ENCODE results near the gene SERPING1.

Gene SERPING1

DNA sequence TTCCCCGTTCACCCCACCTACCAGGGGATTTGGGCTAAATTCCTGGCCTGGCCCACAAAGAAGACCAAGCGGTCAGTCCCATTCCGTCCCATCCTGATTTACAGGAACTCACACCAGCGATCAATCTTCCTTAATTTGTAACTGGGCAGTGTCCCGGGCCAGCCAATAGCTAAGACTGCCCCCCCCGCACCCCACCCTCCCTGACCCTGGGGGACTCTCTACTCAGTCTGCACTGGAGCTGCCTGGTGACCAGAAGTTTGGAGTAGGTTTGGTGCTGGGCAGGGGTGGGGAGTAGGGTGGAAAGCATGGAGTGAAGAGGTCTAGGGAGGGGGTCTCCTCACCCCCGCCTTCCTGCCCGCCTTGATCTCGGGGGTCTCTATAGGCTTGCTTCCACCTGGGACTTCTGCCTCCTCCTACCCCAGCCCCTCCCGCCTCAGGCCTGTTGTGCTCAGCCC is at the start of gene SERPING1:
Gene SERPING1 (plus strand): TSS at position 225 of the 455 bp plus-strand sequence. CDS start 586 bp downstream, outside the sequence.
- no peaks in the 10 kb centered on the region for H3K9me2 ChIP-seq (ENCODE audit: low read depth, low read length)
- no peak within 1 kb of the TSS for H3K9ac ChIP-seq (ENCODE audit: low read length)
- no peak within 1 kb of the TSS for H2AFZ ChIP-seq (ENCODE audit: low read length)
- no peaks in the 10 kb centered on the region for H3K79me2 ChIP-seq (ENCODE audit: insufficient read depth, low read length)
- no peak within 1 kb of the TSS for H3K4me2 ChIP-seq (ENCODE audit: low read length)
- H3K4me1 ChIP-seq (ENCODE audit: insufficient read depth, low read length, severe bottlenecking), result no peaks in the 10 kb centered on the region
- no peaks in the 10 kb centered on the region for H3F3A ChIP-seq (ENCODE audit: insufficient read depth, low read length)
- TF ChIP-seq EZH2 (IDR thresholded peaks at IDR 0.05; ENCODE audit: borderline replicate concordance, low read length), result no peak
- TF ChIP-seq, protein P1, sequence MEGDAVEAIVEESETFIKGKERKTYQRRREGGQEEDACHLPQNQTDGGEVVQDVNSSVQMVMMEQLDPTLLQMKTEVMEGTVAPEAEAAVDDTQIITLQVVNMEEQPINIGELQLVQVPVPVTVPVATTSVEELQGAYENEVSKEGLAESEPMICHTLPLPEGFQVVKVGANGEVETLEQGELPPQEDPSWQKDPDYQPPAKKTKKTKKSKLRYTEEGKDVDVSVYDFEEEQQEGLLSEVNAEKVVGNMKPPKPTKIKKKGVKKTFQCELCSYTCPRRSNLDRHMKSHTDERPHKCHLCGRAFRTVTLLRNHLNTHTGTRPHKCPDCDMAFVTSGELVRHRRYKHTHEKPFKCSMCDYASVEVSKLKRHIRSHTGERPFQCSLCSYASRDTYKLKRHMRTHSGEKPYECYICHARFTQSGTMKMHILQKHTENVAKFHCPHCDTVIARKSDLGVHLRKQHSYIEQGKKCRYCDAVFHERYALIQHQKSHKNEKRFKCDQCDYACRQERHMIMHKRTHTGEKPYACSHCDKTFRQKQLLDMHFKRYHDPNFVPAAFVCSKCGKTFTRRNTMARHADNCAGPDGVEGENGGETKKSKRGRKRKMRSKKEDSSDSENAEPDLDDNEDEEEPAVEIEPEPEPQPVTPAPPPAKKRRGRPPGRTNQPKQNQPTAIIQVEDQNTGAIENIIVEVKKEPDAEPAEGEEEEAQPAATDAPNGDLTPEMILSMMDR (IDR thresholded peaks at IDR 0.05; ENCODE audit: low read length), result no peak
- H3K27ac ChIP-seq (ENCODE audit: low read depth, low read length, poor library complexity, severe bottlenecking), result no peak within 1 kb of the TSS
- no peak within 1 kb of the TSS for H3K4me3 ChIP-seq (ENCODE audit: low read depth, low read length, poor library complexity, severe bottlenecking)
- no peaks in the 10 kb centered on the region for H3K36me3 ChIP-seq (ENCODE audit: insufficient read depth, low read length)
- no peaks in the 10 kb centered on the region for H4K20me1 ChIP-seq (ENCODE audit: insufficient read depth, low read length)
- H3K27me3 ChIP-seq (ENCODE audit: insufficient read depth, low read length), result peaks cover 7% of the 10 kb centered on the region; the same call in 1 of the 2 replicates
- H3K9me3 ChIP-seq (ENCODE audit: low read length), result no peaks in the 10 kb centered on the region

DNA sequence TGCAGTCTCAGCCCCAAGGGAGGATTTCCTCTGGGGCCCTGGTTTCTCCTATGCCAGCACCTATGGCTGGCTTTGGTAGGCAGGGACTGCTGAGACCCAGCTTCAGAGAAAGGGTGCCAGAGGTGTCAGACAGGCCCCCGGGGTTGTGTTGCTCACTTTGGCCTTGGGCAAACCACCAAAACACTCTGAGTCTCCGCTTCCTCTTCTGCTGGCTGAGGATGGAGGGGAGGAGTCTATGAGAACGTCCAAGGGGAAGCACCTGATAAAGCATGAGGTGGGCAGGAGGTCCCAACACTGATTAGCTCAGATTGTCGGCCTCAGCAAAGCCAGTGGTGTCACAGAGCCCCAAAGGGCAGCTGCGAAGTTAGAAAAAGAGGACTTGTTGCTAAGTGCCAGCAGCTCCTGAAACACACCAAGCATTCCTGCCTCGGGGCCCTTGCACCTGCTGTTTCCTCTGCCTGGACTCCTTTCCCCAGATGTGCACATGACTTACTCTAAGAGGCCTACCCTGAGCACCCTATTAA is 49.6 kb upstream of the SERPING1 start:
- H3F3A ChIP-seq (ENCODE audit: insufficient read depth, low read length), result no peaks in the 10 kb centered on the region
- no peaks in the 10 kb centered on the region for H3K9me3 ChIP-seq (ENCODE audit: low read length)
- no peaks in the 10 kb centered on the region for H4K20me1 ChIP-seq (ENCODE audit: insufficient read depth, low read length)
- no peaks in the 10 kb centered on the region for H3K79me2 ChIP-seq (ENCODE audit: insufficient read depth, low read length)
- no peaks in the 10 kb centered on the region for H3K27me3 ChIP-seq (ENCODE audit: insufficient read depth, low read length)
- peaks cover 23% of the 10 kb centered on the region; the same call in 1 of the 2 replicates for H3K36me3 ChIP-seq (ENCODE audit: insufficient read depth, low read length)
- no peak overlapping the region for H3K27ac ChIP-seq (ENCODE audit: low read depth, low read length, poor library complexity, severe bottlenecking)
- no peak overlapping the region for H2AFZ ChIP-seq (ENCODE audit: low read length)
- H3K9ac ChIP-seq (ENCODE audit: low read length), result no peak overlapping the region
- H3K9me2 ChIP-seq (ENCODE audit: low read depth, low read length), result no peaks in the 10 kb centered on the region
- H3K4me2 ChIP-seq (ENCODE audit: low read length), result no peak overlapping the region
- no peaks in the 10 kb centered on the region for H3K4me1 ChIP-seq (ENCODE audit: insufficient read depth, low read length, severe bottlenecking)
- H3K4me3 ChIP-seq (ENCODE audit: low read depth, low read length, poor library complexity, severe bottlenecking), result no peak overlapping the region
- TF ChIP-seq, protein P1 (IDR thresholded peaks at IDR 0.05; ENCODE audit: low read length), result no peak
- no peak for TF ChIP-seq EZH2 (IDR thresholded peaks at IDR 0.05; ENCODE audit: borderline replicate concordance, low read length)

DNA sequence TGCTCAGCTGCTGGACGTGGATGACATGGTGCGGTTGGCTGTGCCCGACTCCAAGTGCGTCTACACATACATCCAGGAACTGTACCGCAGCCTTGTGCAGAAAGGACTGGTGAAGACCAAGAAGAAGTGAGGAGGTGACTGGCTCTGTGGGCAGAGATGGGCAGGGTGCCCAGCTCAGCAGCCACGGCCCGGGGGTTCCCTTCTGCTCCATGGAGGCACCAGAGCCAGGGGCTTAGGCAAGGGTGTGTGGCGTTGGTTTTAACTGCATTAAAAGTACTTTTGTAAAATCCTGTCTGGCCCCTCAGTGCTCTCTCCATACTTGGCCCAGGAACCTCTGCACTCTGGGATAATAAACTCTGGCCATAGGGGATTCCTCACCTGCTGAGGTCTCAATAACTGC is 47.5 kb upstream of the SERPING1 start:
- no peak overlapping the region for H3K9ac ChIP-seq (ENCODE audit: low read length)
- H3K4me3 ChIP-seq (ENCODE audit: low read depth, low read length, poor library complexity, severe bottlenecking), result no peak overlapping the region
- H2AFZ ChIP-seq (ENCODE audit: low read length), result no peak overlapping the region
- no peaks in the 10 kb centered on the region for H3K4me1 ChIP-seq (ENCODE audit: insufficient read depth, low read length, severe bottlenecking)
- H3K79me2 ChIP-seq (ENCODE audit: insufficient read depth, low read length), result no peaks in the 10 kb centered on the region
- H3K9me2 ChIP-seq (ENCODE audit: low read depth, low read length), result no peaks in the 10 kb centered on the region
- no peaks in the 10 kb centered on the region for H4K20me1 ChIP-seq (ENCODE audit: insufficient read depth, low read length)
- H3F3A ChIP-seq (ENCODE audit: insufficient read depth, low read length), result no peaks in the 10 kb centered on the region
- no peak overlapping the region for H3K4me2 ChIP-seq (ENCODE audit: low read length)
- H3K9me3 ChIP-seq (ENCODE audit: low read length), result no peaks in the 10 kb centered on the region
- H3K27ac ChIP-seq (ENCODE audit: low read depth, low read length, poor library complexity, severe bottlenecking), result no peak overlapping the region
- no peaks in the 10 kb centered on the region for H3K27me3 ChIP-seq (ENCODE audit: insufficient read depth, low read length)
- peaks cover 33% of the 10 kb centered on the region for H3K36me3 ChIP-seq (ENCODE audit: insufficient read depth, low read length)
- TF ChIP-seq EZH2 (IDR thresholded peaks at IDR 0.05; ENCODE audit: borderline replicate concordance, low read length), result no peak
- TF ChIP-seq, protein P1 (IDR thresholded peaks at IDR 0.05; ENCODE audit: low read length), result no peak

Measured in OCI-LY1 (cell line).